Retinal pigment epithelial cell (primary cell): ENCODE results near the gene SLC15A2.

ENCODE experiments used
- DNase-seq: peaks from one replicate; pipeline ENCODE4 v3.0.0-alpha.2; 2010; ENCODE audit warnings: low read depth
- H3K4me3 ChIP-seq: 2 replicates; pipeline ENCODE4 v1.5.1; 2011; ENCODE audit warnings: mild to moderate bottlenecking, low read length, control low read depth, moderate library complexity
- TF ChIP-seq, protein P1 (sequence below): conservative IDR thresholded peaks from 2 replicates; pipeline ENCODE4 v1.5.1; 2011; ENCODE audit warnings: low read depth, low read length, control low read depth, inconsistent platforms

Gene SLC15A2

DNA sequence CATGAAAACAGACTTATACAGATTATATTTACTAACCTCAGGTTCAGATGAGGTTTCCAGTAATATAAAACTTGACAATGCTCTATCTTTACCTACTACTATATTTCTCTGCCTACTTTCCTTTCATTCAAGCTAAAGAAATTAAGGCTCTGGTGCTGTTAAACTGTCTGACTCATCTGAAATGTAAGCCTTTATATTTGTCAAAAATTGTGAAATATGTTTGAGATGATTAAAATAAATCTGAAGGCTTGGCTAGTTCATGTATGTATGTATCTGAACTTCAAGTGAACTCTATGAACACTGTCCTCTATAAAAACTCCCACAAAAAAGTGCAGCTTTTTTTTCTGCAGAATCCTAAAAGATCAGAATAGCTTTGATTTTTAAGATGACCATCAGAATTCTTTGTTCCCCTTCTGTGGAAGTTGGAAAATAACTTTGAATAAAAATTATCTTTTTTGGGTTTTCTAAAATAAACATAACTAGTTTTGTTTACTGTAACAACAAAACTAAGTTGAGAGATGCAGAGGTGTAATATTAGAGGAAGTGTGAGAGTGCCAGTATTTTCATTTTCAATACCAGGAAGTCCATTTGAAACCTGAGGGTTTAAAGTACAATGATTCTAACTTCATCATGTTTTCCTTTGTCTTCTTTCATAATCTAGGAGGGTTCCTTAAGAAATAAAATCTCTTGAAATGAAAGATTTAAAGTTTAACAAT lies 85.7 kb downstream of the SLC15A2 start:
- no peak for DNase-seq
- TF ChIP-seq, protein P1, sequence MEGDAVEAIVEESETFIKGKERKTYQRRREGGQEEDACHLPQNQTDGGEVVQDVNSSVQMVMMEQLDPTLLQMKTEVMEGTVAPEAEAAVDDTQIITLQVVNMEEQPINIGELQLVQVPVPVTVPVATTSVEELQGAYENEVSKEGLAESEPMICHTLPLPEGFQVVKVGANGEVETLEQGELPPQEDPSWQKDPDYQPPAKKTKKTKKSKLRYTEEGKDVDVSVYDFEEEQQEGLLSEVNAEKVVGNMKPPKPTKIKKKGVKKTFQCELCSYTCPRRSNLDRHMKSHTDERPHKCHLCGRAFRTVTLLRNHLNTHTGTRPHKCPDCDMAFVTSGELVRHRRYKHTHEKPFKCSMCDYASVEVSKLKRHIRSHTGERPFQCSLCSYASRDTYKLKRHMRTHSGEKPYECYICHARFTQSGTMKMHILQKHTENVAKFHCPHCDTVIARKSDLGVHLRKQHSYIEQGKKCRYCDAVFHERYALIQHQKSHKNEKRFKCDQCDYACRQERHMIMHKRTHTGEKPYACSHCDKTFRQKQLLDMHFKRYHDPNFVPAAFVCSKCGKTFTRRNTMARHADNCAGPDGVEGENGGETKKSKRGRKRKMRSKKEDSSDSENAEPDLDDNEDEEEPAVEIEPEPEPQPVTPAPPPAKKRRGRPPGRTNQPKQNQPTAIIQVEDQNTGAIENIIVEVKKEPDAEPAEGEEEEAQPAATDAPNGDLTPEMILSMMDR, result no peak
- no peak overlapping the region for H3K4me3 ChIP-seq

DNA sequence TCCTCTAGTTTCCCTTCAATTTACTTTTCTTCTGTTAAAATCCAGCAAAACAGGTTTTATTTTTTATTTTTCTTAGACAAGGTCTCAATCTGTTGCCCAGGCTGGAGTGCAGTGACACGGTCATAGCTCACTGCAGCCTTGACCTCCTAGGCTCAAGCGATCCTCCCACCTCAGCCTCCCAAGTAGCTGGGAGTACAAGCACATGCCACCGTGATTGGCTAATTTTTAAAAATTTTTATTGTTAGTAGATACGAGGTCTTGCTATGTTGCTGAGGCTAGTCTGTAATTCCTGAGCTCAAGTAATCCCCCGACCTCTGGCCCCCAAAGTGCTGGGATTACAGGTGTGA lies 86.2 kb downstream of the SLC15A2 start:
- TF ChIP-seq, protein P1, result no peak
- no peak for DNase-seq
- no peak overlapping the region for H3K4me3 ChIP-seq

DNA sequence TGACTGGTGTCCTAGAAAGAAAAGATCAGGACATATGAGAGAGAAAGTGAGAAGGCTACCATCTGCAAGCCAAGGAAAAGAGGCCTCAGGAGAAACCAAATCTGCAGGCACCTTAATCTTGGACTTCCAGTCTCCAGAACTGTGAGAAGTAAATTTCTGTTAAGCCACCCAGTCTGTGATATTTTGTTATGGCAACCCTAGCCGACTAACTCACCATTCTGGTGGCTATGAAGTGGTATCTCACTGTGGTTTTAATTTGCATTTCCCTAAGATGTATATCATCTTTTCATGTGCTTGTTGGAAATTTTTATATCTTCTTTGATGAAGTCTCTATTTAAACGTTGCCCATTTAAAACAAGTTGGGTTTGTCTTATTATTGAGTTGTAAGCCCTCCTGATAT lies 87.3 kb downstream of the SLC15A2 start:
- TF ChIP-seq, protein P1, result no peak
- DNase-seq, result no peak
- H3K4me3 ChIP-seq, result no peak overlapping the region

DNA sequence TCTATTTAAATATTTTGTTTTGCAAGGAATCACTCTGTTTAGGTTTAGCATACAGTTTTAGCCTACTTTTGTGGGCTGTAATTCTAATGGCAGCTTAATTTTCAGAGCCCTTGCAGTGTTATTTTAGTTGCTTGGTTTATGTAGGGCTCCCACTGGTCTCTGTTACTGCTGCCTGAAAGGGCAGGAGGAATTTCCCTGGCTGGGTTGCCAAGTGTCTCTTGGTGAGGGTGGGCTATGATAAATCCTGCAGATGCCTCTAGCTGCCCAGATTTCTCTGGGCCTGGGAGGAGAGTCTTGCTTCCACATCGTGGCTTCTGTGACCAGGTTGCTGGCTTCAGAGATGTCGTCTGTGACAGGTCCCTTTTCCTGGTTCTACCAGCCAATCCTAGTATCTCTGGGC lies 91.6 kb downstream of the SLC15A2 start:
- TF ChIP-seq, protein P1, result no peak
- no peak for DNase-seq
- no peak overlapping the region for H3K4me3 ChIP-seq

DNA sequence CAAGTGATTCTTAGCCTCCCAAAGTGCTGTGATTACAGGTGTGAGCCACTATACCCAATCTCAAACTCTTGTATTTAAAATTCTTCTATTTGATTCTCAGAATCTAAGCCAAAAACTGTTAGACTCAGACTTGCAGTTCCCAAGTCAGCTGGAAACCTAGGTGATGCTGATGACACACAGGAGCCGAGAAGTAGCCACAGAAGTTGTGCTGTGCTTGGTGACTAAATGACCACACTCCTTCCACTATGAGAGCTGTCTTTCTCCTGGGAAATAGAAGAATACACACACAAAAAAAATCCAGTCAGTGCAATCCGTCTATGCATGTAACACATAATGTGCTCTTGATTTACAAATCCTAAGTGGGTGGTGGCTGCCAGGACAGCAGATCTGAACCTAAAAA lies 93.9 kb downstream of the SLC15A2 start:
- no peak for DNase-seq
- TF ChIP-seq, protein P1, result no peak
- no peak overlapping the region for H3K4me3 ChIP-seq

DNA sequence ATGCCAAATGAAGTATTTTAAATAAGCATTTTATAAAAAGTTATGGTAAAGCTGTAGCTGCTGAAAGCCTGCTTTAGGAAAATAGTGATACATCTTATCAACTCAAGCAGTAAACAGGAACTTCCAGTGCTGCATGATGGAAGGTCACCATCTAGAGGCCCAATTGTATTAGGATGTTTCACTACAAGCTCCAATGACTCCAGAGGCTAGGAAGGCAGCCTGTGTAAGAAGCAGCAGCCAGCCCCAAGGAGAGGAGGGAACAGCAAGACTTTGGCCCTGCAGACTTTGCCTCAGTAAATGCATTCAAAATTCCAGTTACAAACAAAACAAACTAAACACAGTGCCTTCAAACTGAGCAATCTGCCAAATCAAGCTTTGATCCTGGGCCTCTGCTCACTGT lies 95.7 kb downstream of the SLC15A2 start:
- no peak for DNase-seq

More for the DNA sequence above, 95.7 kb downstream of the SLC15A2 start:
- H3K4me3 ChIP-seq, result no peak overlapping the region
- TF ChIP-seq, protein P1, result no peak
